RKO (cell line): ENCODE measurements around the gene TSPAN15.

ENCODE experiments used
- DNase-seq: peaks from one replicate; pipeline ENCODE4 v3.0.0-alpha.2; 2016; ENCODE audit warnings: low spot score

The TSPAN15 gene

DNA sequence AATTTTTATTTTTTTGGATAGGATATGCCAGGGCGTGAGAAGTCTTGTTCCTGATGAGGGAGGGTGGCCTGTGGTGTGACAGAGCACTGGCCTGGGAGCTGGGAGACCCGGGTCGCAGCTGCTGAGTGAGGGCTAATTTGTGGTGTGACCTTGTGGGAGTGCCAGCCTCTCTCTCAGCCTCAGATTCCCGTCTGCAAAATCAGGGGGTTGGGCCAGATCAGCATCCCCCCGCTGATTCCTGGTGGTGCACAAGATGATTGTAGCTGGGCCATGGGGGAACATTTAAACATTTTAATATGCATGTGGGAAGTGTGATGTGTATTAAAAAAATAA lies 14.9 kb downstream of the TSPAN15 start:
- DNase-seq, result no peak

DNA sequence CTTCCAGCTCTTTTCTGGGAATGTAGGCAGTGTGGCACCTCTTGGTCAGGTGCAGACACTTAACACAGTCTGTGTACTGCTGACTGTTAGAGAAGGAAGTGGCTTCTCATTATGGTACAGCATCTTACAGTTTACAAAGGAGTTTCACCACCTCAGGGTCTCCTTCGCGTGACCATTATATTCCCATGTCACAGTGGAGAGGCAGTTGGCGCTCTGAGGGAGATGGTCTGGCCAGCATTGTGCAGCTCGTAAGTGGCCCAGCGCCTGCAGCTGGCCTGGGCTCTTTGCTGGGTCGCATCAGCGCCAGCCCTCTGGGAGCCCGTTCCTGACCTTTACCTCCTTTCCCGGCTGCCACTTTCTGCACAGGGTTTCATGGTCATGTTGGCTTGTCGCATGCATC lies 15.4 kb downstream of the TSPAN15 start:
- no peak for DNase-seq

DNA sequence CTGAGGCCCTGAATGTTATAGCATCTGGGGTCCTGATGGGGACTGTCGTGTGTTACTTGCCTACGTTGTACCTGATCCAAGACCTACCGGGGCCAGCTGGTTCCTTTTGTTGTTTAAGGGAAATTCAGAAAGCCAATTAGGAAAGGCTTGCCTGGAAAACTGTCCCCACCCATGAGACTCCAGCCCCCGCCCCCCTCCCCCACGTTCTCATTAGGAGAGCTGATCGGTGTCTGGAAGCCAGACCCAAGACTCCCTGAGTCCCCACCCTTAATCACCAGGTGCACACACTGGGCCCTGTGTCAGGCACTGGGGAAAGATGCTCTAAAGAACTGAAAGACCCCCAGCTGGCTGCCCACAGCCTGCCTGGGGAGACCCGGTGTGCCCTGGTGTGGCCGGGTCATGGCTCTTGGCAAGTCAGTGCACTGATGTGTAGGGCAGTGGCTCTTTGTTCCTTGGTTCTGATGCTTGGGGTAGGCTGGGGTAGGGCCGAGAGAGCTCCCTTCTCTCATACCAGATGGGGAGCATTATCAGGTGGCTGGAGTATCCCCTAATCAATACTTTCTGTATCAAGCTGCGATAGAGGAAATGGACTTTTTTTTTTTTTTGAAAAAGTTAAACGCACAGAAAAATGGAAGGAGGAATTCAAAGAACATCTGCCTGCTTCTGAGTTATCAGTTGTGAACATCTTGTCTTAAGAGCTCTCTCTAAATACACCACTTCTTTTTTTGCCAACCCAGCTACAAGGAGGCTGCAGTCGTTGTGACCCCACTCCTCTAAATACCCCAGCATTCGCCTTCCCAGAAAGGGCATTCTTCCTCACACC lies 16.9 kb downstream of the TSPAN15 start:
- DNase-seq, result no peak

GRCh38 chr10:69468751-69469089 lies 17.5 kb downstream of the TSPAN15 start:
- no peak for DNase-seq

GRCh38 chr10:69469976-69470375 lies 18.7 kb downstream of the TSPAN15 start:
- no peak for DNase-seq

DNA sequence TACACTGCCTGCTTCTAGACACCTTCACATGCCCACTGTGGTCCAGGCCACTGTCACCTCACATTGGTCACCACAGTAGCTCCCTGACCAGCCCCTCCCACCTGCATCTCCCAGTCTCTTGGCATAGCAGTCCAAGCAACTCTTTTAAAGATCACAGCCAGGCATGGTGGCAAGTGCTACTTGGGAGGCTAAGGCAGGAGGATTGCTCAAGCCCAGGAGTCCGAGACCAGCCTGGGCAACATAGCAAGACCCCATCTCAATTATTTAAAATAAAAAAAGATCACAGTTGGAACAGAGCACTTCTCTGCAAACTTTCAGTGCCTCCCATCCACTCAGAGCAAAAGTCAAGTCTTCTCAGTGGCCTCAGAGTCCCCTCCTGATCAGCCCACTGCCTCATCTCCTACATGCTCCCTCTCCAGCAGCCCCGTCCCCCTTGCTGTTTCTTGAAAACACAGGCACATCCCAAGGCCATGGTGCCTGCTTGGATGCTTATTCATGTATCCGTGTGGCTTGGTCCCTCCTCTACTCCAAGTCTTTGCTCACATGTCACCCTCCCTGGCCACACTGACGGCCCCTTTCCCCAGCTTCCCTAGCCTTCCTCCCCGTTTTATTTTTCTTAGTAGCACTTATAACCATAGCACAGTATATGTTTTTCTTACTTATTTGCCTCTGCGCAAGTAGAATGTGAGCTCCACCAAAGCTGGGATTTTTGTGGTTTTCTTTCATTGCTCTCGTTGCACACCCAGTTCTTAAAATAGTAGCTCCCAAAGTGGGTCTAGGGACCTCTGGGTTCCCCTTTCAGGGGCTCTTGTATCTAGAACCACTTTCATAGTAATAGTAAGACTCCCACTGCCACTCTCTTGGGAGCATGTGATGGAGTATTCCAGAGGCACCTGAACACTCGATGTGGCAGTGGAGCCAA lies 19.5 kb downstream of the TSPAN15 start:
- no peak for DNase-seq

- no peak for DNase-seq
Measured at GRCh38 chr10:69472142-69472541, 20.9 kb downstream of the TSPAN15 start.

- DNase-seq, result no peak
Measured at GRCh38 chr10:69472544-69472943, 21.3 kb downstream of the TSPAN15 start.

- DNase-seq, result no peak
Measured at GRCh38 chr10:69473304-69473990, 22.2 kb downstream of the TSPAN15 start.

- no peak for DNase-seq
Measured at GRCh38 chr10:69474742-69475432, 23.6 kb downstream of the TSPAN15 start.

GRCh38 chr10:69475433-69475830 lies 24.2 kb downstream of the TSPAN15 start:
- DNase-seq, result no peak

DNA sequence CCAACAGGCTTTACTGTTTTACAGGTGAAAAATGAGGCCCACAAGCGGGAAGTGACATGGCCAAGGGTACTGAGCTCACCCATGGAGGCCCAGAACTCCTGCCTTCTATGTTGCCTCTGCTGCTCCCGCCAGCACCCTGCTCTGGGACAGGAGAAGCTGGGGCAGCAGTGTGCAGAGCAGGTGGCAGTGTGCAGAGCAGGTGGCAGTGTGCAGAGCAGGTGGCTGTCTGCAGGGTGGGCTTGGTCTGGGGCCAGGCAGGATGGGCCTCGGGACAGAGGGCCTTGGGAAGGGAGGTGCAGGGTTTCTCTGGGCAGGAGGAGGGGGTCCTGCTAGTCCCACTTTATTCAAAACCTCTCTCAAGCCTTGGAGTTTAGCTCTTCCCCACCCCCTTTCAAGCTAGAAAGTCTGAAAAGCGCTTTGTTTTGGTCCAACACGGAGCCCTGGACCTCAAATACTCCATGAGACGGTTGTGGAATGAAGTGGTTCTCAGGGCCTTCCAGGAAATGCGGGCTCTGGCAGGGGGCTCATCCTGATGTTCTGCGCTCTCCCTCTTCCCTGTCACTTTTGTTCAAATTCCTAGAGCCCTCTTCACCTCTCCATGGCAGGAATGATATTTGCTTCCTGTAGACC lies 26.8 kb downstream of the TSPAN15 start:
- no peak for DNase-seq

- DNase-seq, result no peak
Measured at GRCh38 chr10:69479240-69480067, 28.2 kb downstream of the TSPAN15 start.

DNA sequence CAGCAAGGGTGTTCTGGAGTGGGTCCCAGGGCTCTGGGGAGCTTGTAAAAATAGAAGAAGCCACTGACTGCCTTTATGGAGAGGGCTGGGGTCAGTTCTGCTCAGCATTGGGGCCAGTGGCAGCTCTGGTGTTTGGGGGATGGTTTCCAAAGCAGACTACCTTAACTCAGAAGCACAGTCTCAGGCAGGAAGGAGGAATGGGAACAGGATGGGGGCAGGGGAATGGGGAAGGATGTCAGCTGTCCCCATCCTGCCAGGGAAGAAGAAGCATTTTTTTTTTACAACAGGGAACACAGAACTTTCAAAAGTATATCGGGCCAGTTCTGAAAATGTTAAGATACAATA lies 28.8 kb downstream of the TSPAN15 start:
- DNase-seq, result no peak

DNA sequence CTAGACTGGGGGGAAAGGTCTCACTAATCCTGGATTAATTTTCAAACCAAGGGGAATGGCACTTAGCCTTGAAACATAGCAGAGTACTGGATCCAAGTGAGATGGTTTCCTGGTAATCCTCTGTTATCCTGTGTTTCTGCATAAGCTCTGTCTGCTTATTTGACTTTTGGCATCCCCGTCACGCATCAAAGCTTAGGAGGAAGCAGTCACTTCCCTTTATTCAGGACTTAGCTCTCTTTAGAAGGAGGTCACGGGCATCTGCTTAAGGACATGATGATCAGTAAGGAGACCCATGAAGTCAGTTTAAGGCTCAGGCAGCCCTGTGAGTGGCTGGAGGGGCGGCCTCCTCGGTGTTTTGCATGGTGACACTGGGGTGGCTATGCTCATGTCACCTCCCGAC lies 30.0 kb downstream of the TSPAN15 start:
- no peak for DNase-seq

DNA sequence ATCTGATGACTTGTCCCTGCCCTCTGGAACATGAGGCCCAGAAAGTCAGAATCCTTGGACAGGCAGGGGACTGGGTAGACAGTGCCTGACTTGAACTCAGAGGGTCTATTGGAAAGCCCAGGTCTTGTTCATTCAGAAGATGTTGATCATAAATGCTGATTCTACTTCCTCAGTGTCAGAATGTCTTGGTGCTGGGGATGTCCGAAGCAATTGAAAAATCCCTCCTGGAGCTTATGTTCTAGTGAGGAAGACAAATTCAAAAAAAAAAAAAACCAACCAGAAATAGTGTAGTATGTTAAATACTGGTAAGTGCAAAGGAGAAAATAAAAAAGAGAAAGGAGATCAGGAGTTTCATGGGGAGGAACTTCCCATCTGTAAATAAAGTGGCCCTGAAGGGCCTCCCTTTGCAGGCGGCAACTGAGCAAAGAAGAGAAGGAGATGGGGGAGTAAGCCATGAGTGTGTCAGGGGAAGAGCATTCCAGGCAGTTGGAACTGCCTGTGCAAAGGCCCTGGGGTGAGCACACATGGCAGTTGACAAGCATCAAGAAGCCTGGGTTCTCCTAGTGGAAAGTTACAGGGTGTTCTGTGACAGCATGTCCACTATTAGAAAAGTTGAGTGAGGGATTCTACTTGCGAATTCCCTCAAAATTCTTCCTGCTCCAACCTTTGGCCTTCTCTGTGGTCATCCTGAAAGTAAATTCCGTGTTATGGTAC lies 30.7 kb downstream of the TSPAN15 start:
- no peak for DNase-seq

DNA sequence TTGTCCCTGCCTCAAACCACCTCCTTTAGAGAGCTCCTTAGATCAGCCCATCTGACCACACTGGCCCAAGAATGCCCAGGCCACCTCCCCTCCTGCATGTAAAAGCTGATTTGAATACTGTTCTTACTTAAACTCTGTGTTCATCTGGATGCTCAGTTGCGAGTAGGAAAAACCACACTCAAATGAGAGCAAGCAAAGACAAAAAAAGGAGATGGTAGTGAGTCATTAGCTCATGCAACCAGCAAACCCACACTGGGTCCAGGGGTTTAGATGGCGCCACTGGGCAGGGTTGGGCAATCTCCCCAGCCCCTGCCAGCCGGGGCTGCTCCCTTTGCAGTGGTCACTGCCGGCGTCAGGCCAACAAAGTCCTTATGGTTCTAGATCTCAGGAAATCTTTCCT lies 32.7 kb downstream of the TSPAN15 start:
- no peak for DNase-seq

DNA sequence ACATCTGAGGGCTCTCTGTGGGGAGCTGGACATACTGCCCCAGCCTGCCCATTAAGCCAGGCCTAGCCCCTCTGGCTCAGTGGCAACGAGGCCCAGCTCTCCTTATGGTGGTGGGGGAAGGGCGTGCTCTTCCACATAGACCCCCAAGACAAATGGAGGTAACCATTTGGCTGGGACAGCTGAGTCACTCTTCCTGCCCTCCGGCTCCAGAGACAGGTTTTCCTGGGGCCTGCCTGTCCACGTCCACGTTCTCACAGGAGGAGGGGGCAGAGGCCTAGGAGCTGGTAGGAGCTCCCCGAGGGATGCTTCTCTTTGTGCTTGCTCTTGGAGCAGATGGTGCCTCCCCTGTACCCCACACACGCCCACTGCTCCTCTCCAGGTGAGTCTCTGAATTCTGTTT lies 33.5 kb downstream of the TSPAN15 start:
- DNase-seq, result no peak

- DNase-seq, result no peak
Measured at GRCh38 chr10:69486922-69487730, 35.9 kb downstream of the TSPAN15 start.
